MM.1S (cell line): Measurements from ENCODE around the gene FGD2.

ENCODE experiments used
- EZH2 ChIP-seq: fragments of 300-600 bp; sonication (generic); optimal IDR thresholded peaks from 2 replicates; pipeline ENCODE3; 2017; ENCODE audit warnings: low read depth, mild to moderate bottlenecking, antibody characterized with exemption, low read length, mixed read lengths
- EZH2phosphoT487 ChIP-seq: fragments of 300-600 bp; sonication (generic); IDR thresholded peaks from 2 replicates; pipeline ENCODE4 v1.6.1; 2018; ENCODE audit warnings: antibody characterized with exemption, low read length
- TF ChIP-seq, protein P1 (sequence below): fragments of 300-600 bp; sonication (generic); IDR thresholded peaks from 2 replicates; pipeline ENCODE4 v1.5.1; 2016; ENCODE audit warnings: antibody characterized with exemption, low read length, mixed read lengths

GRCh38 chr6:36985417-36985807, 20.0 kb upstream of the FGD2 start:
- TF ChIP-seq, protein P1, sequence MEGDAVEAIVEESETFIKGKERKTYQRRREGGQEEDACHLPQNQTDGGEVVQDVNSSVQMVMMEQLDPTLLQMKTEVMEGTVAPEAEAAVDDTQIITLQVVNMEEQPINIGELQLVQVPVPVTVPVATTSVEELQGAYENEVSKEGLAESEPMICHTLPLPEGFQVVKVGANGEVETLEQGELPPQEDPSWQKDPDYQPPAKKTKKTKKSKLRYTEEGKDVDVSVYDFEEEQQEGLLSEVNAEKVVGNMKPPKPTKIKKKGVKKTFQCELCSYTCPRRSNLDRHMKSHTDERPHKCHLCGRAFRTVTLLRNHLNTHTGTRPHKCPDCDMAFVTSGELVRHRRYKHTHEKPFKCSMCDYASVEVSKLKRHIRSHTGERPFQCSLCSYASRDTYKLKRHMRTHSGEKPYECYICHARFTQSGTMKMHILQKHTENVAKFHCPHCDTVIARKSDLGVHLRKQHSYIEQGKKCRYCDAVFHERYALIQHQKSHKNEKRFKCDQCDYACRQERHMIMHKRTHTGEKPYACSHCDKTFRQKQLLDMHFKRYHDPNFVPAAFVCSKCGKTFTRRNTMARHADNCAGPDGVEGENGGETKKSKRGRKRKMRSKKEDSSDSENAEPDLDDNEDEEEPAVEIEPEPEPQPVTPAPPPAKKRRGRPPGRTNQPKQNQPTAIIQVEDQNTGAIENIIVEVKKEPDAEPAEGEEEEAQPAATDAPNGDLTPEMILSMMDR, result no peak
- no peak for TF ChIP-seq EZH2
- no peak for TF ChIP-seq EZH2phosphoT487
